ENCODE data around the gene NTM. TPM values are rescaled to one million over a fixed set of nuclear protein-coding genes. Genes with fewer than 3 reads are reported as not detected.

The NTM gene
- total RNA-seq, 1 experiment from 2014 or later, result 9.9 TPM

GRCh38 chr11:132137289-132137980 is 767.0 kb downstream of the NTM start:
- Histone ChIP-seq H4K20me1 (ENCODE audit: control insufficient read depth, insufficient read depth, insufficient read length) (no peaks in the 10 kb centered on the region), H2BK5ac (ENCODE audit: insufficient read length, low read length) (no peak overlapping the region), H3K23me2 (ENCODE audit: insufficient read length, low read depth, low read length, poor library complexity, severe bottlenecking) (no peaks in the 10 kb centered on the region), H3K18ac (ENCODE audit: insufficient read length, low read depth, low read length) (no peak overlapping the region), H3K79me1 (ENCODE audit: insufficient read depth, low read depth, low read length, poor library complexity, severe bottlenecking) (no peaks in the 10 kb centered on the region), H3K9ac (ENCODE audit: extremely low read depth, insufficient read length, low read length) (no peak overlapping the region), H3K56ac (ENCODE audit: insufficient read length, low read depth, low read length) (no peak overlapping the region), H4K91ac (ENCODE audit: insufficient read length, low read depth, low read length) (no peak overlapping the region), H3K4ac (ENCODE audit: low read depth, low read length) (no peak overlapping the region), H3K79me2 (ENCODE audit: insufficient read depth, low read length) (no peaks in the 10 kb centered on the region), H2BK15ac (ENCODE audit: low read depth, low read length) (no peak overlapping the region), H2BK120ac (ENCODE audit: low read depth, low read length, poor library complexity, severe bottlenecking) (no peak overlapping the region), H2AFZ (ENCODE audit: low read length) (no peak overlapping the region), H2BK12ac (ENCODE audit: insufficient read length, low read depth, low read length) (no peak overlapping the region), H3K9me3 (ENCODE audit: control insufficient read depth, low read depth, low read length) (no peaks in the 10 kb centered on the region), H3K4me2 (ENCODE audit: insufficient read depth, insufficient read length, low read length) (no peak overlapping the region), H3K4me1 (ENCODE audit: insufficient read depth, low read length) (no peaks in the 10 kb centered on the region), H2BK20ac (ENCODE audit: low read depth, low read length, poor library complexity, severe bottlenecking) (no peak overlapping the region), H4K5ac (ENCODE audit: insufficient read length, low read depth, low read length) (no peak overlapping the region), H3K14ac (ENCODE audit: insufficient read depth, low read length) (no peak overlapping the region; the same call in 1 of the 2 replicates), H3K23ac (ENCODE audit: insufficient read length, low read depth, low read length) (no peak overlapping the region), H4K8ac (replicated peaks; ENCODE audit: insufficient read length, low read depth, low read length) (no peak overlapping the region), H3K27me3 (ENCODE audit: insufficient read depth, low read length) (no peaks in the 10 kb centered on the region), H2AK5ac (ENCODE audit: insufficient read length, low read length) (no peak overlapping the region), H3K27ac (ENCODE audit: insufficient read length, low read depth, low read length) (no peak overlapping the region), H3T11ph (ENCODE audit: low read length) (no peak overlapping the region)
- Mint-ChIP-seq H3K4me1 (peaks cover 7% of the 10 kb centered on the region in 2 experiments), H3K27me3 (ENCODE audit: low read depth) (no peaks in the 10 kb centered on the region; the same call in 1 of the 2 replicates), H3K9me3 (no peaks in the 10 kb centered on the region), H3K4me3 (no peak overlapping the region), H3K36me3 (ENCODE audit: insufficient read depth in 1 of 3, low read depth in 3 of 3) (no peaks in the 10 kb centered on the region), H3K27ac (no peak overlapping the region; a peak in 1 of 7 replicates)
- no CpG with 5 or more reads among the region's 12 CpGs for WGBS (ENCODE audit: extremely low coverage, insufficient read length, low lambda C conversion rate)
- DNase-seq, result no peak
- TF ChIP-seq, protein P1, sequence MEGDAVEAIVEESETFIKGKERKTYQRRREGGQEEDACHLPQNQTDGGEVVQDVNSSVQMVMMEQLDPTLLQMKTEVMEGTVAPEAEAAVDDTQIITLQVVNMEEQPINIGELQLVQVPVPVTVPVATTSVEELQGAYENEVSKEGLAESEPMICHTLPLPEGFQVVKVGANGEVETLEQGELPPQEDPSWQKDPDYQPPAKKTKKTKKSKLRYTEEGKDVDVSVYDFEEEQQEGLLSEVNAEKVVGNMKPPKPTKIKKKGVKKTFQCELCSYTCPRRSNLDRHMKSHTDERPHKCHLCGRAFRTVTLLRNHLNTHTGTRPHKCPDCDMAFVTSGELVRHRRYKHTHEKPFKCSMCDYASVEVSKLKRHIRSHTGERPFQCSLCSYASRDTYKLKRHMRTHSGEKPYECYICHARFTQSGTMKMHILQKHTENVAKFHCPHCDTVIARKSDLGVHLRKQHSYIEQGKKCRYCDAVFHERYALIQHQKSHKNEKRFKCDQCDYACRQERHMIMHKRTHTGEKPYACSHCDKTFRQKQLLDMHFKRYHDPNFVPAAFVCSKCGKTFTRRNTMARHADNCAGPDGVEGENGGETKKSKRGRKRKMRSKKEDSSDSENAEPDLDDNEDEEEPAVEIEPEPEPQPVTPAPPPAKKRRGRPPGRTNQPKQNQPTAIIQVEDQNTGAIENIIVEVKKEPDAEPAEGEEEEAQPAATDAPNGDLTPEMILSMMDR (conservative IDR thresholded peaks at IDR 0.05), result no peak
